ENCODE data around the gene DNASE1L2. TPM values are rescaled to one million over a fixed set of nuclear protein-coding genes. Genes with fewer than 3 reads are reported as not detected.
"Not testable (repeated sequence)": the region's sequence is repeated elsewhere in the genome, so short reads cannot be mapped to it uniquely, and the experiment has no call there.

The DNASE1L2 gene
- total RNA-seq, 1 experiment from 2014 or later = 1.5 TPM

DNA sequence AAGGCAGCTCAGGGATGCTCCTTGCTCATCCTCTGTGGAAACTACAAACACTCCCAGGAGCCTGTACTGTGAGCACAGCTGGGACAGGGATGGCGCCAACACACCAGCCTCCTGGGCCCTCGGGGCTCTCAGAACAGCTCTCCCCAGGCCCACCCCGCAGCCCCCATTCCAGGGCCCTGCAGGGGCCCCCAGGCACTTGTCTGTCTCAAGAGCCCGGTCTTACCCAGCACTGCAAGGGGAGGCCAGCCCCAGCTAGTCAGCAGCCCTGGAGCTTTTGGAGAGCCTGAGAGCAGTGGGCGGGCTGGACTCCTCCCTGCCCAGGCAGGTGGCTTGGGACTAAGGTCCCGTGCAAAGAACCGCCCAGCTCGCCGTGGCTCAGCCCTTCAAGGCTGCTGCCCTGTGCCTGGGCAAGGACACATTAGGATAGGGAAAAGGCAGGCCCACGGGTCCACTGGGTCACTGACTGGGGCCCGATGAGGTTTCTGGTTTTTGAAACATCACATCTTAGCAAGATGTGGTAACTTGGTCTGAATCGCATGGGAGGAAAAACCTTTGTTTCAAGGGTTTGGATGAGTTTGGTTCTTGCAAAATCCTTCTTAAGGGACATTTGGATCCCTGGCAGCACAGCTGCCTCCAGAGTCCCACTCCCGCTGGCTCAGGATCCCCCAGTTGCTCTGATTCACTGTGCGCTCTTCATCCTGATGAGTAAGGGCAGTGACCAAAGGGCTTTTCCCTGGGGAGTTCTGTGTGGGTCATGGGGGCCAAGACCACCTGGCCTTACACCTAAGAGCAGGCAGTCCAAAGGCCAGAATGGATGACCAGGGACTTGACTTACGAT is 2.8 kb downstream of the DNASE1L2 start:
- Mint-ChIP-seq H3K36me3 (ENCODE audit: insufficient read depth, unreplicated experiment) (peaks cover 71% of the 10 kb centered on the region), H3K4me3 (ENCODE audit: unreplicated experiment) (no peak overlapping the region), H3K27me3 (ENCODE audit: insufficient read depth, unreplicated experiment) (no peaks in the 10 kb centered on the region), H3K4me1 (ENCODE audit: insufficient read depth, unreplicated experiment) (peaks cover 5% of the 10 kb centered on the region), H3K27ac (ENCODE audit: low read depth, unreplicated experiment) (no peak overlapping the region), H3K9me3 (ENCODE audit: unreplicated experiment) (no peaks in the 10 kb centered on the region)
- intact Hi-C loops (cut with micrococcal nuclease) = no loop called here
- TF ChIP-seq, protein P1, sequence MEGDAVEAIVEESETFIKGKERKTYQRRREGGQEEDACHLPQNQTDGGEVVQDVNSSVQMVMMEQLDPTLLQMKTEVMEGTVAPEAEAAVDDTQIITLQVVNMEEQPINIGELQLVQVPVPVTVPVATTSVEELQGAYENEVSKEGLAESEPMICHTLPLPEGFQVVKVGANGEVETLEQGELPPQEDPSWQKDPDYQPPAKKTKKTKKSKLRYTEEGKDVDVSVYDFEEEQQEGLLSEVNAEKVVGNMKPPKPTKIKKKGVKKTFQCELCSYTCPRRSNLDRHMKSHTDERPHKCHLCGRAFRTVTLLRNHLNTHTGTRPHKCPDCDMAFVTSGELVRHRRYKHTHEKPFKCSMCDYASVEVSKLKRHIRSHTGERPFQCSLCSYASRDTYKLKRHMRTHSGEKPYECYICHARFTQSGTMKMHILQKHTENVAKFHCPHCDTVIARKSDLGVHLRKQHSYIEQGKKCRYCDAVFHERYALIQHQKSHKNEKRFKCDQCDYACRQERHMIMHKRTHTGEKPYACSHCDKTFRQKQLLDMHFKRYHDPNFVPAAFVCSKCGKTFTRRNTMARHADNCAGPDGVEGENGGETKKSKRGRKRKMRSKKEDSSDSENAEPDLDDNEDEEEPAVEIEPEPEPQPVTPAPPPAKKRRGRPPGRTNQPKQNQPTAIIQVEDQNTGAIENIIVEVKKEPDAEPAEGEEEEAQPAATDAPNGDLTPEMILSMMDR (IDR thresholded peaks at IDR 0.05; ENCODE audit: unreplicated experiment) = no peak
- no peak for DNase-seq (ENCODE audit: unreplicated experiment)
- no TSS peak for BruUV-seq (replicated peaks)
- ChIA-PET CTCF (interaction anchor here (0.5 to 0.6 kb wide), 2 partner anchors 99 to 279 kb away, joined by 3 read pairs; no protein-coding TSS in a partner anchor), POLR2A (interaction anchor here (0.7 to 1.6 kb wide), 4 partner anchors 9 to 255 kb away, joined by 3 to 15 read pairs (median 3); partner anchors contain the start of genes ECI1 and GFER)

DNA sequence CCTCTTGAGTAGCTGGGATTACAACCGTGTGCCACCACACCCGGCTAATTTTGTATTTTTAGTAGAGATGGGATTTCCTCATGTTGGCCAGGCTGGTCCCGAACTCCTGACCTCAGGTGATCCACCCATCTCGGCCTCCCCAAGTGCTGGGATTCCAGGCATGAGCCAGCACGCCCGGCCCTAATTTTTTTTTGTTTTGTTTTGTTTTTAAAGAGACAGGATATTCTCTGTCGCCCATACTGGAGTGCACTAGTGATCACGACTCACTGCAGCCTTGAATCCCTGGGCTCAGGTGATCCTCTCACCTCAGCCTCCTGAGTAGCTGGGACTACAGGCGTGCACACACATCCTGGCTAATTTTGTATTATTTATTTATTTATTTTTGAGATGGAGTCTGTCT is 4.1 kb downstream of the DNASE1L2 start:
- intact Hi-C loops (cut with micrococcal nuclease); H3K4me1 Mint-ChIP-seq (ENCODE audit: insufficient read depth, unreplicated experiment); H3K27ac Mint-ChIP-seq (ENCODE audit: low read depth, unreplicated experiment); DNase-seq (ENCODE audit: unreplicated experiment); H3K27me3 Mint-ChIP-seq (ENCODE audit: insufficient read depth, unreplicated experiment); H3K4me3 Mint-ChIP-seq (ENCODE audit: unreplicated experiment); BruUV-seq (replicated peaks); H3K9me3 Mint-ChIP-seq (ENCODE audit: unreplicated experiment): not testable (repeated sequence)
- CTCF ChIA-PET = interaction anchor here (1.5 kb wide), 1 partner anchor 11 kb away, joined by 6 read pairs; the partner anchor contains the start of gene ECI1
- H3K36me3 Mint-ChIP-seq (ENCODE audit: insufficient read depth, unreplicated experiment) = peaks cover 69% of the 10 kb centered on the region
- POLR2A ChIA-PET = interaction anchor here (0.7 to 2.7 kb wide), 2 partner anchors 11 to 275 kb away, joined by 3 to 13 read pairs; partner anchors contain the start of gene ECI1

DNA sequence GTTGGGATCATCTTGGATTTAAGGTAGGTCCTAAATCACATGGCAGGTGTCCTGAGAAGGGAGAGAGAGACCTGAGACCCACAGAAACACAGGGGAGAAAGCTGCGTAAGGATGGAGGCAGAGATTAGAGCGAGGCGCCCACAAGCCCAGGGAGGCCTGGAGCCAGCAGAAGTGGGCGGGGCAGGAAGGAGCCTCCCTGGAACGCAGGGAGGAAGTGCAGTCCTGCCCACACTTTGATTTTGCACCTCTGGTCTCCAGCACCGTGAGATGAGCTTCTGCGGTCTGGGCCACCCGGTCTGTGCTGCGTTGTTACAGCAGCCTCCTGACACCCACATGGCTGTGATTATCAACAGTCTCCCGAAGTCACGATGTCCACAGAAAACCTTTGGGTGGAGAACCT is 6.4 kb downstream of the DNASE1L2 start:
- CTCF ChIA-PET = interaction anchor here (0.7 kb wide), 1 partner anchor 87 kb away, joined by 3 read pairs; the partner anchor contains the start of gene TRAF7
- Mint-ChIP-seq H3K27ac (ENCODE audit: low read depth, unreplicated experiment) (no peak overlapping the region), H3K4me1 (ENCODE audit: insufficient read depth, unreplicated experiment) (peaks cover 5% of the 10 kb centered on the region), H3K9me3 (ENCODE audit: unreplicated experiment) (no peaks in the 10 kb centered on the region), H3K27me3 (ENCODE audit: insufficient read depth, unreplicated experiment) (no peaks in the 10 kb centered on the region), H3K36me3 (ENCODE audit: insufficient read depth, unreplicated experiment) (peaks cover 65% of the 10 kb centered on the region), H3K4me3 (ENCODE audit: unreplicated experiment) (no peak overlapping the region)
- DNase-seq (ENCODE audit: unreplicated experiment) = no peak
- intact Hi-C loops (cut with micrococcal nuclease) = no loop called here
- TF ChIP-seq, protein P1 (IDR thresholded peaks at IDR 0.05; ENCODE audit: unreplicated experiment) = no peak
- no TSS peak for BruUV-seq (replicated peaks)
- POLR2A ChIA-PET = interaction anchor here (0.8 kb wide), 1 partner anchor 9 kb away, joined by 6 read pairs; the partner anchor contains the start of gene ECI1

DNA sequence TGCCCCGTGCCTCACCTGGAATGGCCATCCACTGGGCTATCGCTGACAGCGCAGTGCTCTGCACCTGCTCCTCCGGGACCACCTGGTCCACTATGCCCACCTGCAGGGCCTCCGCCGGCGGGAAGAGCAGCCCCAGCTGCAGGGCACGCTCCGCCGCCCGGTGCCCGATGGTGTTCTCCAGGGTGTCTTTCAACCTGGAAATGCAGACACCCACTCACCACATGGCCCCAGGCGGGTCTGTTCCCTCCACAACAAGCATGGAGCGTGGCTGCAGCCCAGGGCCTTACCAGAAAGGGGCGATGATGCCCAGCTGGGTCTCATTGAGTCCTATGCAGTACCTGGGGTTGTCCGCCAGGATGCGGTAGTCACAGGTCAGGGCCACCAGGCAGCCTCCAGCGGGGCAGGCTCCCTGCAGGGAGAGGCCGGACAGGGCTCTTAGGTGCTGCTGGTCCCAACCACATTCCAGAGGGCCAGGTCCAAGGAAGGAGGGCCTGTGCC is 6.8 kb downstream of the DNASE1L2 start:
- Mint-ChIP-seq H3K4me1 (ENCODE audit: insufficient read depth, unreplicated experiment) (peaks cover 5% of the 10 kb centered on the region), H3K4me3 (ENCODE audit: unreplicated experiment) (no peak overlapping the region), H3K27ac (ENCODE audit: low read depth, unreplicated experiment) (no peak overlapping the region), H3K27me3 (ENCODE audit: insufficient read depth, unreplicated experiment) (no peaks in the 10 kb centered on the region), H3K9me3 (ENCODE audit: unreplicated experiment) (no peaks in the 10 kb centered on the region), H3K36me3 (ENCODE audit: insufficient read depth, unreplicated experiment) (peaks cover 63% of the 10 kb centered on the region)
- intact Hi-C loops (cut with micrococcal nuclease) = no loop called here
- TF ChIP-seq, protein P1 (IDR thresholded peaks at IDR 0.05; ENCODE audit: unreplicated experiment) = no peak
- POLR2A ChIA-PET = interaction anchor here (0.8 kb wide), 1 partner anchor 8 kb away, joined by 6 read pairs; the partner anchor contains the start of gene ECI1
- DNase-seq (ENCODE audit: unreplicated experiment) = no peak
- CTCF ChIA-PET = no interaction called here
- no TSS peak for BruUV-seq (replicated peaks)
